Measurements from ENCODE around the gene SMIM23. TPM values are rescaled to one million over a fixed set of nuclear protein-coding genes. Genes with fewer than 3 reads are reported as not detected.

Gene SMIM23
- total and polyA plus RNA-seq, 10 of the 15 experiments (the other 5 are each of a cell fraction or from before 2014, with no cell fraction given) = not detected

GRCh38 chr5:171759777-171760176, 25.8 kb upstream of the SMIM23 start:
- no peaks in the 10 kb centered on the region; the same call in 1 of the 2 replicates for H4K20me1 ChIP-seq (ENCODE audit: control insufficient read depth, insufficient read depth)
- DNase-seq (ENCODE audit: low read depth, low spot score) (no peak), FAIRE-seq (no peak), ATAC-seq (no peak)
- 0% methylated on average over 1 of the region's 1 CpG for WGBS (ENCODE audit: insufficient coverage, insufficient replicate concordance, low lambda C conversion rate, missing lambda C conversion rate)
- no peaks in the 10 kb centered on the region for H3K9me3 ChIP-seq (replicated peaks; ENCODE audit: control insufficient read depth, insufficient read depth, low read length)
- RAD21 ChIA-PET (ENCODE audit: unreplicated experiment) = no interaction called here
- no peaks in the 10 kb centered on the region for H3K79me2 ChIP-seq (ENCODE audit: control insufficient read depth, insufficient read depth, low read length)
- POLR2A ChIA-PET = no interaction called here
- no peak overlapping the region for H3K4me3 ChIP-seq
- in situ Hi-C loops (cut with MboI) (no loop called here), intact Hi-C loops (cut with micrococcal nuclease; ENCODE audit: unreplicated experiment) (no loop called here)
- BruUV-seq (replicated peaks) = no TSS peak
- TF ChIP-seq JUND (IDR thresholded peaks at IDR 0.05; ENCODE audit: low read depth, low read length) = no peak
- TF ChIP-seq KLF5 (IDR thresholded peaks at IDR 0.05; ENCODE audit: partially characterized antibody) = no peak
- TF ChIP-seq PML (IDR thresholded peaks at IDR 0.05; ENCODE audit: low read length) = no peak
- TF ChIP-seq TCF12 (IDR thresholded peaks at IDR 0.05; ENCODE audit: low read depth, low read length) = no peak
- TF ChIP-seq, protein P1, sequence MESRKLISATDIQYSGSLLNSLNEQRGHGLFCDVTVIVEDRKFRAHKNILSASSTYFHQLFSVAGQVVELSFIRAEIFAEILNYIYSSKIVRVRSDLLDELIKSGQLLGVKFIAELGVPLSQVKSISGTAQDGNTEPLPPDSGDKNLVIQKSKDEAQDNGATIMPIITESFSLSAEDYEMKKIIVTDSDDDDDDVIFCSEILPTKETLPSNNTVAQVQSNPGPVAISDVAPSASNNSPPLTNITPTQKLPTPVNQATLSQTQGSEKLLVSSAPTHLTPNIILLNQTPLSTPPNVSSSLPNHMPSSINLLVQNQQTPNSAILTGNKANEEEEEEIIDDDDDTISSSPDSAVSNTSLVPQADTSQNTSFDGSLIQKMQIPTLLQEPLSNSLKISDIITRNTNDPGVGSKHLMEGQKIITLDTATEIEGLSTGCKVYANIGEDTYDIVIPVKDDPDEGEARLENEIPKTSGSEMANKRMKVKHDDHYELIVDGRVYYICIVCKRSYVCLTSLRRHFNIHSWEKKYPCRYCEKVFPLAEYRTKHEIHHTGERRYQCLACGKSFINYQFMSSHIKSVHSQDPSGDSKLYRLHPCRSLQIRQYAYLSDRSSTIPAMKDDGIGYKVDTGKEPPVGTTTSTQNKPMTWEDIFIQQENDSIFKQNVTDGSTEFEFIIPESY (IDR thresholded peaks at IDR 0.05) = no peak
- no peak for TF ChIP-seq TCF7 (IDR thresholded peaks at IDR 0.05; ENCODE audit: borderline replicate concordance)
- TF ChIP-seq SREBF1 (IDR thresholded peaks at IDR 0.05; ENCODE audit: low read length) = no peak
- no peak for TF ChIP-seq HDAC2 (IDR thresholded peaks at IDR 0.05)
- TF ChIP-seq KAT2A (conservative IDR thresholded peaks at IDR 0.05; ENCODE audit: control insufficient read depth, low read depth, low read length) = no peak
- TF ChIP-seq, protein P2, sequence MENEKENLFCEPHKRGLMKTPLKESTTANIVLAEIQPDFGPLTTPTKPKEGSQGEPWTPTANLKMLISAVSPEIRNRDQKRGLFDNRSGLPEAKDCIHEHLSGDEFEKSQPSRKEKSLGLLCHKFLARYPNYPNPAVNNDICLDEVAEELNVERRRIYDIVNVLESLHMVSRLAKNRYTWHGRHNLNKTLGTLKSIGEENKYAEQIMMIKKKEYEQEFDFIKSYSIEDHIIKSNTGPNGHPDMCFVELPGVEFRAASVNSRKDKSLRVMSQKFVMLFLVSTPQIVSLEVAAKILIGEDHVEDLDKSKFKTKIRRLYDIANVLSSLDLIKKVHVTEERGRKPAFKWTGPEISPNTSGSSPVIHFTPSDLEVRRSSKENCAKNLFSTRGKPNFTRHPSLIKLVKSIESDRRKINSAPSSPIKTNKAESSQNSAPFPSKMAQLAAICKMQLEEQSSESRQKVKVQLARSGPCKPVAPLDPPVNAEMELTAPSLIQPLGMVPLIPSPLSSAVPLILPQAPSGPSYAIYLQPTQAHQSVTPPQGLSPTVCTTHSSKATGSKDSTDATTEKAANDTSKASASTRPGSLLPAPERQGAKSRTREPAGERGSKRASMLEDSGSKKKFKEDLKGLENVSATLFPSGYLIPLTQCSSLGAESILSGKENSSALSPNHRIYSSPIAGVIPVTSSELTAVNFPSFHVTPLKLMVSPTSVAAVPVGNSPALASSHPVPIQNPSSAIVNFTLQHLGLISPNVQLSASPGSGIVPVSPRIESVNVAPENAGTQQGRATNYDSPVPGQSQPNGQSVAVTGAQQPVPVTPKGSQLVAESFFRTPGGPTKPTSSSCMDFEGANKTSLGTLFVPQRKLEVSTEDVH (IDR thresholded peaks at IDR 0.05; ENCODE audit: low read depth, partially characterized antibody) = no peak
- no peak for TF ChIP-seq POU2F2 (IDR thresholded peaks at IDR 0.05; ENCODE audit: borderline replicate concordance, low read depth, low read length)
- SMC1A ChIA-PET (ENCODE audit: uncharacterized antibody, unreplicated experiment) = no interaction called here
- no peak overlapping the region for H3K9ac ChIP-seq (ENCODE audit: control insufficient read depth, insufficient read depth, low read length)
- no peak overlapping the region for H3K27ac ChIP-seq (ENCODE audit: control insufficient read depth, insufficient read depth)
- H3K4me1 ChIP-seq (ENCODE audit: control insufficient read depth, insufficient read depth, low read length) = no peaks in the 10 kb centered on the region
- no peaks in the 10 kb centered on the region; a peak in 1 of 4 replicates for H3K27me3 ChIP-seq (replicated peaks in 1 of 2; ENCODE audit: control insufficient read depth in 2 of 2, insufficient read depth in 2 of 2, low read length in 1 of 2)
- H2AFZ ChIP-seq (ENCODE audit: control insufficient read depth, low read depth, low read length) = no peak overlapping the region
- CTCF ChIA-PET = interaction anchor here (0.9 to 1.0 kb wide), 2 partner anchors 9 to 18 kb away, joined by 3 read pairs; no protein-coding TSS in a partner anchor
- H3K36me3 ChIP-seq (ENCODE audit: control insufficient read depth in 2 of 2, insufficient read depth in 2 of 2, low read length in 1 of 2) = no peaks in the 10 kb centered on the region
- no peak overlapping the region for H3K4me2 ChIP-seq (ENCODE audit: control insufficient read depth, insufficient read depth)

Data from GM12878 (cell line).